C4-2B (cell line): ENCODE data around the gene TRPV3.

Experiments used
- H3K27ac ChIP-seq: fragments of 450-650 bp; 2 replicates; pipeline ENCODE4 v1.5.1; 2017
- ZFX ChIP-seq: fragments of 450-650 bp; IDR thresholded peaks from 2 replicates; pipeline ENCODE4 v1.6.1; 2017
- TF ChIP-seq, protein P1 (sequence below): fragments of 450-650 bp; conservative IDR thresholded peaks from 2 replicates; pipeline ENCODE4 v1.5.1; 2017; ENCODE audit warnings: mild to moderate bottlenecking

TRPV3 gene

DNA sequence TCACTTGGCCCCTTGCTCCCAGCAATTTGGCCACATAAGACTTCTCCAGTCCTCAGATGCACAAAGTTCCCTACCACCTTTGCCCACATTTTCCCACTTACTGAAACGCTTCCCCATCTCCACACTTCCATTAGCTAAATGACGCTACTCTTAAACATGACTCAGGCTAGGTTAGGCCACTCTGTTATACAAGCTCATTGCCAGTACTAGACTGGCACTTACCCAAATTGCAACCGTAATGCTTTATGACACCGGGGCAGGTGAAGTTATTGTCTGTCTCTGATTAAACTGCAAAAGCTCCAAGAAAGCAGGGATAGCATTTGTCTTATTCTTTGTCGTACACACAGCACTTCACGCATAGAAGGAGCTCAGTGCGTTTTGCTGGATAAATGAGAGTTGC, 52.6 kb downstream of the TRPV3 start:
- TF ChIP-seq ZFX: no peak
- TF ChIP-seq, protein P1, sequence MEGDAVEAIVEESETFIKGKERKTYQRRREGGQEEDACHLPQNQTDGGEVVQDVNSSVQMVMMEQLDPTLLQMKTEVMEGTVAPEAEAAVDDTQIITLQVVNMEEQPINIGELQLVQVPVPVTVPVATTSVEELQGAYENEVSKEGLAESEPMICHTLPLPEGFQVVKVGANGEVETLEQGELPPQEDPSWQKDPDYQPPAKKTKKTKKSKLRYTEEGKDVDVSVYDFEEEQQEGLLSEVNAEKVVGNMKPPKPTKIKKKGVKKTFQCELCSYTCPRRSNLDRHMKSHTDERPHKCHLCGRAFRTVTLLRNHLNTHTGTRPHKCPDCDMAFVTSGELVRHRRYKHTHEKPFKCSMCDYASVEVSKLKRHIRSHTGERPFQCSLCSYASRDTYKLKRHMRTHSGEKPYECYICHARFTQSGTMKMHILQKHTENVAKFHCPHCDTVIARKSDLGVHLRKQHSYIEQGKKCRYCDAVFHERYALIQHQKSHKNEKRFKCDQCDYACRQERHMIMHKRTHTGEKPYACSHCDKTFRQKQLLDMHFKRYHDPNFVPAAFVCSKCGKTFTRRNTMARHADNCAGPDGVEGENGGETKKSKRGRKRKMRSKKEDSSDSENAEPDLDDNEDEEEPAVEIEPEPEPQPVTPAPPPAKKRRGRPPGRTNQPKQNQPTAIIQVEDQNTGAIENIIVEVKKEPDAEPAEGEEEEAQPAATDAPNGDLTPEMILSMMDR: no peak
- H3K27ac ChIP-seq: no peak overlapping the region

DNA sequence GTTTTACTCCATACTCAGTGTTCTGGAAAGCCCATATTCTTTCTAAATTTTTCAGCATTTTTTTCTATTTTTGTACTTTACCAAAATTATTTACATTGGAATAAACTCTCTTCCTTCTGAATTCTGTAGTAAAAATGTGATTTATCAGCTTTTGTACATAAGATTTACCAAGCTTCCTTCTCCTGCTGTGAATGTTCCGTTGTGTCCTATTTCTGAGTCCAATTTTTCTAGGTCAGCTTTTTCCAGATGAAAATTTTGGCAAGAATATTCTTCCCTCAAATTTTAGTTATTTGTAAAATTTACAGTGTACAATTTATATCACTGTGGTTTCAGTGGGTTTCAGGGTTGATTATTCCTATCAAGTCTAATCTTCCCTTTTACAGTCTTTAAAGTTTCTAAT, 54.3 kb downstream of the TRPV3 start:
- no peak overlapping the region for H3K27ac ChIP-seq
- no peak for TF ChIP-seq ZFX
- TF ChIP-seq, protein P1: no peak

- no peak overlapping the region for H3K27ac ChIP-seq
- TF ChIP-seq ZFX: no peak
- TF ChIP-seq, protein P1: no peak
Observed at GRCh38 chr17:3502466-3502865, 55.1 kb downstream of the TRPV3 start.

DNA sequence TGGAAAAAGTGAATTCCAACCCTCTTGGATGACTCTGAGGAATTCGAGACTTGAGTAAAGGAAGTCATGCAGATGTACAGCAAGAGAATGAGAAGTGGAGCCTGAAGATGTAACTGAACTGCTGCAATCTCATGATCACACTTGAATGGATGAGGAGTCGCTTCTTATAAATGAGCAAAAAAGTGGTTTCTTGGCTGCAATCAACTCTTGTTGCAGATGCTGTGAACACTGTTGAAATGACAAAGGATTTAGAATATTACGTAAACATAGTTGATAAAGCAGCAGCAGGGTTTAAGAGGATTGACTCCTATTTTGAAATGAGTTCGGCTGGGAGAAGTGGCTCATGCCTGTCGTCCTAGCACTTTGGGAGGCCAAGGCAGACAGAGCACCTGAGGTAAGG, 56.3 kb downstream of the TRPV3 start:
- no peak overlapping the region for H3K27ac ChIP-seq
- no peak for TF ChIP-seq ZFX
- TF ChIP-seq, protein P1: no peak

DNA sequence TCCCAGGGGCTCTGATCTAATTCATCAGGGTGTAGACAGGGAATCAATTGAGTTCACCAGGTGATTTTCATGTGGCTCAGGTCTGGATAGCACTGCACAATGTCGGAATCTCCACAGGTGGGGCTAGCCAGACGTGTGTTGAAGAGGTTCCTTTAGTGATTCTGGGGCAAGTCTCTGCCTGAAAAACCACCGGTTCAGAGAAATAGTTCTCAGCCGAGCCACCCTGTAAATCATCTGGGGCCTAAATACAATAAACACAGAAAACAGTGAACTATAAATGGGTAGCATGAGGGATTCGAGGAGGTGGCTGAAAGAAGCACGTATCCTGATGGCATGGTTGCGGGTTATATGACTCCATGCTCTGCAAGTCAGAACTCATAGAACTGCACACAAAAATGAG, 60.5 kb downstream of the TRPV3 start:
- TF ChIP-seq ZFX: no peak
- TF ChIP-seq, protein P1: no peak

GRCh38 chr17:3485481-3486068, 72.0 kb downstream of the TRPV3 start:
- H3K27ac ChIP-seq: no peak overlapping the region
- TF ChIP-seq, protein P1: no peak
- no peak for TF ChIP-seq ZFX

More for the DNA sequence above, 60.5 kb downstream of the TRPV3 start:
- H3K27ac ChIP-seq: no peak overlapping the region

DNA sequence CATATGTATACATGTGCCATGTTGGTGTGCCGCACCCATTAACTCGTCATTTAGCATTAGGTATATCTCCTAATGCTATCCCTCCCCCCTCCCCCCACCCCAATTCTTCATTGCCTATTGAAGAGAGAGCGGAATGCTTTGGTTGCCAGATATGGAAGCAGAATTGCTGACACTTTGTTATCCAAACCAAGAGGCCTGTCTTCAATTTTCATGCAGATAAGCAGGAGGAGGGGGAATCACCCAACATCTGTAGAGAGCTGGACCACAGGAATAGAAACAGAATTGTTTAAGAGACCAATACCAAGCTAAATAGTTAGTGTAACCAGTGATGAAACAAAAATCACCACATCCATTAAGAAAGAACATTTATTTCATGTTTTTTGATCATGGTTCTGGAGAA, 74.8 kb downstream of the TRPV3 start:
- TF ChIP-seq ZFX: no peak
- TF ChIP-seq, protein P1: no peak
- H3K27ac ChIP-seq: no peak overlapping the region
